Colon (tissue), 2 donors: ENCODE data around the gene DNAH6.
"Not testable (repeated sequence)": the region's sequence is repeated elsewhere in the genome, so short reads cannot be mapped to it uniquely, and the experiment has no call there.

Source experiments
- FAIRE-seq: peaks from 2 replicates; lab custom pipeline; 2012; peaks lifted over from hg19 to GRCh38; lab: Jason Lieb, UNC
- donor health status: control.
- donor health status: control.

DNAH6 gene, protein sequence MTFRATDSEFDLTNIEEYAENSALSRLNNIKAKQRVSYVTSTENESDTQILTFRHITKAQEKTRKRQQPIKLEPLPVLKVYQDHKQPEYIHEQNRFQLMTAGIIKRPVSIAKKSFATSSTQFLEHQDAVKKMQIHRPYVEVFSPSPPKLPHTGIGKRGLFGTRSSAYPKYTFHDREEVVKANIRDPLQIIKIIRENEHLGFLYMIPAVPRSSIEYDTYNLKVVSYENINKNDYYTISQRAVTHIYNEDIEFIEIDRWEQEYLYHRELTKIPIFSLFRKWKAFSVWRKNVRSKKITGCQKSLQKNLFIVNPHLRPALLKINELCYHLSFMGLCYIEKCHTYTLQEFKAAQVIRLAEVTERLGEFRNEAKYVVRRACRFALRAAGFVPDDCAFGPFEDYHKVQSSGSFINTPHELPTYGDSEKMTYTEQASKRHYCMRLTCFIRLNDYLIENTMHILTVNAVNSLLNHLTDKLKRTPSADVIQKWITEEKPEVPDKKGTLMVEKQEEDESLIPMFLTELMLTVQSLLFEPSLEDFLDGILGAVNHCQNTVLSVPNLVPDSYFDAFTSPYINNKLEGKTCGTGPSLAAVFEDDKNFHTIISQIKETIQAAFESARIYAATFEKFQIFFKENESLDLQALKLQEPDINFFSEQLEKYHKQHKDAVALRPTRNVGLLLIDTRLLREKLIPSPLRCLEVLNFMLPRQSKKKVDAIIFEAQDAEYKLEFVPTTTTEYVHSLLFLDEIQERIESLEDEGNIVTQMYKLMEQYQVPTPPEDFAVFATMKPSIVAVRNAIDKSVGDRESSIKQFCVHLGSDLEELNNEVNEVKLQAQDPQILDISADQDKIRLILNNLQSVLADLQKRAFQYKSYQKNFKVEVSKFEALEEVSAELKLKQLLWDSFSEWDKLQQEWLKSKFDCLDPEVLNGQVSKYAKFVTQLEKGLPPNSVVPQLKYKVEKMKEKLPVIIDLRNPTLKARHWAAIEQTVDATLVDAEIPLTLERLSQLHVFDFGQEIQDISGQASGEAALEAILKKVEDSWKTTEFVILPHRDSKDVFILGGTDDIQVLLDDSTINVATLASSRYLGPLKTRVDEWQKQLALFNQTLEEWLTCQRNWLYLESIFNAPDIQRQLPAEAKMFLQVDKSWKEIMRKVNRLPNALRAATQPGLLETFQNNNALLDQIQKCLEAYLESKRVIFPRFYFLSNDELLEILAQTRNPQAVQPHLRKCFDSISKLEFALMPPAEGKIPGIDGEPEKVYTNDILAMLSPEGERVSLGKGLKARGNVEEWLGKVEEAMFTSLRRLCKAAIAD (N-terminal part only)

DNA sequence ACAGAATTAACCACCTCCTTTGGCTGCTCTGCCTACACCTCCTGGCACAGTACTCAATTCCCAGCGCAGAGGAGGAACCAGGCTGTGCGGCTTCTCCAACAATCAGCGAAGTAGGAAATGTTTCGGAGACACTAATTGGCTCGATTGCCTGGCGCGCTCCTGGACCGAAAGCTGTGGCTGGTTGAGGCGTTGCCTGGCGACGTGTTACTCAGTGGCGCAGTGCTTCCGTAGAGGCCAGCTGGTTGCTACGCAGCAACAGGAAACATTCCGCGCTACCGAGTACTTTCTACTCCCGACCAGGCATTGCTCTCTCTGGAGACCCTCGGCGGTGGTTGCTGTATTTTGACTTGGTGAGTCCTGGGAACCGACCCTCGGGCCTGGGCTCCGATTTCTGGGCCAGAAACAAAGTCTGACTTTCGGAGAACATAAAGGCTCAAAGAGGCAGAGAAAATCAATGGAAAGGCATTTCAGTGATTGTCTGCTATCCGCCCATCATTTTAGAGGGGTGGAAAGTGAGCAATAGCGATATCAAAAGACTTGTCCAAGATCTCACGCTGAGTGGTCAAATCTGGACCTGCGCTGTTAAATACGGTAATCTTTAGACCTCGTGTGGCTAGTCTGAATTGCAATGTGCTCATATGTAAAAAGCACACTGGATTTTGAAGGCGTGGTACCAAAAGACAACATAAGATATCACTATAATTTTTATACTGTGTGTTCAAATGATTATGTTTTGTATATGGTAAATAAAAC, at the start of gene DNAH6:
Gene DNAH6, plus strand, starts transcription at position 265 of the 753 bp plus-strand sequence. CDS start 1,329 bp downstream, outside the sequence.
- no peak for FAIRE-seq

DNA sequence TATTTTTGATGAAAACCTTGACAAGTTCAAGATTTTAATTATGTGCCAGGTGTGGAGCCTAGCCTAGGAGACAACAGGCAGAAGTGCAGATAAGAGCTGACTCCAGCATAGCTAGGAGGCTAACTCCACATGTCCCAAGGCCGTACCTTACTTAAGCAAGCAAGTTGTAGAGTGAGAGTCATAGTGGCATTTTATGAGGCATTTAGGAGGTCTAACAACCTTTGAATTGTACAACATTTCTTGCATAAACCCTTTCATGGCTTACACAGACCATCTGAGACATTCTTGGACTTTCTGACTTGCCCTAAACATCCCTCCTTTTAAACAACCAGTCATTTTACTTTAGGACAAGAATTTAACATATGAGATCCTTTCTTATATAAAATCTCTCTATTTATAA, 48.9 kb upstream of the DNAH6 start:
- no peak for FAIRE-seq

DNA sequence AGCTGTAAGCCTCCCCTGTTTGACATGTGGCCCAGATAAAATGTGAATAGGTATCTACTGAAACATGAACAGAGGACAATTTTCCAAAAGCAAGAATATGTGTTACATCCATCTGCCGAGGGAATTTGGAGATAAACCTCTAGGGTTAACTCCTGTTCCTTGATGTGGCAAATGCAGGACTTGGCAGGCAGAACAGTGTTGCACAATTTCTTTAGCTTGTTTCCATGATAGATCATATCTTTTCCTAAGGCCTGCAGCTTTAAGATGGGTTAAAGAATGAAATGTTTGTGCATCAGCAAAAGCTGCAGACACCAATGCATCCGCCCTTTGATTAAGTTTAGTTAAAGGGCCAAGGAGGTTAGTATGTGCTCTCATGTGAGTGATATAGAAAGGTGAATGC, 43.9 kb upstream of the DNAH6 start:
- FAIRE-seq, result not testable (repeated sequence)

DNA sequence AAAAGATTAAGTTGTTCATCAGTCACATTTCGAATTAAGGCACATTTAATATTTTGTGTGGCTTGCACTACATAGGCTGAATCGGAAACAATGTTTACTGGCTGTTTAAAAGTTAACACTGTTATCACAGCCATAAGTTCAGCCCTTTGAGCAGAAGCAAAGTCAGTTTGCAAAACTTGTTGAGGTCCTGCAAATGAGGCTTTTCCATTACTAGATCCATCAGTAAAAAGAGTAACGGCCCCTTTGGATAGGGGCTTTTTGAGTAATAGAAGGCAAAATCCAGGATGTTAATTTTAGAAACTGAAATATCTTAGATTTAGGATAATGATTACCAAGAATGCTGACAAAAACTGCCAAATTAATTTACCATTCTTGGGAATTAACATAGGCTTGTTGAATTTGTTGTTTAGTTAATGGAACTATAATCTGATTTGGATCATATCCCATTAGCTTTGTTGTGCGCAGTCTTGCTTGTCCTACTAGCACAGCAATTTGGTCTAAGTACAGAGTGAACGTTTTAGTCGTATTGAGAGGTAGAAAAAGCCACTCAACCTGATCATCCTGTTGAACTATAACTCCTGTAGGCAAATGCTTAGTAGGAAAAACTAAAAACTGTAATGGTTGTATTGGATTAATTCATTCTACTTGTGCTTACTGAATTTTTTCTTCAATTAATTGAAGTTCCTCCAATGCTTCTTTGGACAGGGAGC, 43.3 kb upstream of the DNAH6 start:
- FAIRE-seq, result no peak

DNA sequence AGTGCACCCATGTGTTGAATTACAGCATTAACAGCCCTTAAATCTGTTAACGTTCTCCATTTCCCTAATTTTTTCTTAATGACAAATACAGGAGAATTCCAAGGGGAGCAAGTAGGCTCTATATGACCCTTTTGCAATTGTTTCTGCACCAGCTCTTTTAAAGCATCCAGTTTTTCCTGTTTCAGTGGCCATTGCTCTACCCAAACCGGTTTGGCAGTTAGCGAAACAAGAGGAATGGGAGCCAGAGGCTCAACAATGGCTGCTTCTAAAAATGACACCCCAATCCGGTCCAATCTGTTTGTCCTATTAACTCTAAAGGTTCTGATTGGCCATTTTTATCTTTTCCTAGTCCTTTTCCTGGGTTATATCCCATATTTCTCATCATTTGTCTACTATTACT, 42.1 kb upstream of the DNAH6 start:
- no peak for FAIRE-seq

DNA sequence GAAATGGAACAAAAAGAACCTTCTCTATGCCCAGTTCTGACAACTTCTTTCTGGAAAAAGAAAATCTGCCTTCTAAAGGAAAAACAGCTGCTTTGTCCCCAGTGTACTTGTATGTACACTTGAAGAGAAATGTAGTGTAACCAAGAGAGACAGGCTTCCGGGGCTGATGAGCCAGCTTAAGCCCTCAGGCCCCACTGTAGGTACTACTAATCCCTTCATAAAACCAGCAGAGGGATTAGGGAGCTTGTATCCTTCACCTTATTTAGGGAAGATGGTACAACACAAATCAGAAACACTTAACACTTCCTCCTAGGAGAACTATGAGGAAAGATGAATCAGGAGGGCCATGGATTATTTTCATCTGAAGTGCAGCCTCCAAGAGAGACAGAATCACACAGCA, 38.4 kb upstream of the DNAH6 start:
- no peak for FAIRE-seq

DNA sequence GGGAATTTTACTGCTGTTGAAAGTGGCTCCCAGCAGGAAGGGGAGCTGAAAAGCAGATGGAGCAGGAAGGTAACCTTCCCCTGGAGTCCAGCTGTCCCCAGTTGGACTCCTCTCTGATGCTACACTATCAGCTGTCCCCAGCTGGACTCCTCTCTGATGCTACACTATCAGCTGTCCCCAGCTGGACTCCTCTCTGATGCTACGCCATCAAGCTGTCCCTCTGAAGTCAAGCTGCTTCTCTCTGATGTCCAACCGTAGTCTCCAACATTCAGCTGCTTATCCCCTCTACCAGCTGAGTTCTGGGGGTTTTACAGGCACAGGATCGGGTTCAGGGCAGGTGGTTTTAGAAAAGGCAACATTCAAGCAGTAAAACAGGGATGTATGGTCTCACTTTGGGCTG, 37.4 kb upstream of the DNAH6 start:
- no peak for FAIRE-seq

DNA sequence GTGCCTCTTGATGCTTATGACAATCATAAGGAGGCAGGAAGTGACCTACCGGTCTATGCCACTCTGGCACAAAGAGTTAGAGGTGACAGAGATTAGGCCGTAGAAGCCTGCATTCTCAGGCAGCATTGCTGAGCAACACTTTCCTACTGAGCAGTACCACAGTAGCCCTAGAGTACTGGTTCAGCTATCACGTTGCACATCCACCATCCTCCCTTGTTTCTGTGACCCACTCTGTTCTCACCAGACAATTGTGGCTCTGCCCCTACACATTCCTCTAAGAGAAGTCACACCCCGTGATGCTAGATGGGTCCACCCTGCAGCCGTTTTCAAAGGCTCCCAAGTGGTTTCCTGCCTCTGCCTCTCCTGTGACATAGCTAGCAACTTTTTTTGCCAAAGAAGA, 34.6 kb upstream of the DNAH6 start:
- FAIRE-seq, result no peak

DNA sequence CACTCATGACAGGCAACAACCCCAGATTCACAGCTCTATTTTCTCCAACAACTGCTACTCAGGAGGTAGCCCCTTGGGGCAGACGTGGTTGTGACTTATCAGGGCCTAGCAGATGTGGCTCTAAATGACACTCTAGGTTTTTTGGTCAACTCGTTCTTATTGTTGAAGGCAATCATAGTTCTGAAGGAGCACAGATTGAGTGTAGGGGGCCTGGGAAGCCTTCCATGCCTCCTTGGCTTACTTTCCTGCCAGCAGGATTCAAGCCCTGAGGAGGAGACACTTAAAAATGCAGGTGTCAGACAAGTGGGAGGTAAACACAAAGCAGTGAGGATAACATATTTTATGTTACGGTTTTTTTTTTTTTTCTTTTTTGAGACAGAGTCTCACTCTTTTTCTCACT, 33.7 kb upstream of the DNAH6 start:
- no peak for FAIRE-seq

DNA sequence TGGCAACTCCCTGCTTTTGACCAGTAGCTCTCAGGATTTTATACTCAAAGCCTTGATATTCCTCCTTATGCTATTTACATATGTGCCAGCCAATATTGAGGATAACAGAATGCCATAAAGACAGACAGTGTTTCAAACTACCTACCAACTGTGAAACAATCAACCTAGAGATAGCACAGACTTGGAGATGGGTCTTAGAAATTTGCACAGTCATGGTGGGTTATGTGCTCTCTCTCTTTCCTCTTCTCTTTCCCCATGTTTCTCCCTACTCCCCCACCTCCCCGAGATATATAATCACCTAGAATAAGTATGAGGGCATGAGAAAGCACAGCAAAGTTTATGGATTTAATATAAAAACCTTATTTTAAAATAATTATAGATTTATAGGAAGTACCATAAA, 33.0 kb upstream of the DNAH6 start:
- FAIRE-seq, result no peak

DNA sequence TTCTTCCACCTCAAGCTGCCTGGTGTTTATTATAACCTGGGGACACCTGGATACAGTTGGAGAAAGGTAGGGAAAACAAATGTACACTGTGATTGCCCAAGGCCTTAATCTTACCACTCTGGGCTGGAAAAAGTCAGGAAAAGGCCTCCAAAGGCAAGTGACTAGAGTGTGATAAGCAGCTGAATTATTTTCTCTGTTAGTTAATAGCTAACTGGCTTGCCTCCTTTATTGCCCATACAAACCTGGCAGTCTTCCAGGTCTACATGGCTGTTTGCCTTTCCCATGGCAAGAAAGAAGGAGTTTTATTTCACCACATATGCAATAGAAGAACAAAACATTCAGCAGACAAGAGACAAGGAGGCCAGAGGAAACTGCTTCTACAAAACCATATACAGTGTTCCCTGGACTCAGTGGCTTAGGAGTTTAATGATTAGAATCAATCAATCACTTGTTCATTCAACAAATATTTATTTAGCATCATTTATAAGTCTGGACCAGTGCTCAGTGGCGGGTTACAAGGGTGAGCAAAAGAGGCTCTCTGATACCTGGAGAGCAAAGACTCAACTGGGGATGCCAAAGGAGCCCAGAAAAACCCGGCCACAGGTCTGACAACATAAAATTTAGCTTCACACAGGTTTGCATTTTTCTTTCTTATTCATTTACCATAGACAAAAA, 29.7 kb upstream of the DNAH6 start:
- peak; percentile 51 for FAIRE-seq

DNA sequence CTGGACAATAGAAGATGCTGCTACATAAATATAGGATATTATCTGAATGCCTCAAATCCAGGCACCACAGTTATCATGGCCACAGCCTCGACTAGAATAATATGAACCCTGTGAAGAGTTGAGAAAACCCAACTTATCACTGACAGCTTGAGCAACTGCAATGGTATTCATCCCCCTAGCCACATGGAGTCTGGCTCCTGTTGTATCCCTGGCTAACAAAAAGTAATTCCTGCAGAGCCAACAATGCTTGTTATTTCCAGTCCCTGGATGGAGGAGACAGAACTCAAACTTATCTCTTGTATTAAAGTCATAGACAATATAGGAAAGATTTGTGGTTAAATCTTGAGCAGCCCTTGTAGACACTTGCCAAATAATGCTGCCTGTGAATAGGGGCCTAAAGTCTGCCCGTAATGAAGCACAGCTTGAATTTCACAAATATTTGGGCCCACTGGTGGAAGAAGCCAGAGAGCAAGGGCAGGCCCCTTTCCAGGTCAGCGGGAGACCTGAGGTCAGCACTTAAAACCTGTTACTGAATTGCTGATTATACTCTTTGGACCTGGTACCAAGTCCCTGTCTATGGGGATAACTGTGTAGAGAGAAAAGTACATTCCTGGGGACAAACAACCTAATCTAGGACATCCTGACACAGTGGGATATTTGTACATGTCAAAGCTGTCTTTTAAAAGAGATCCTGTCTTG, 28.9 kb upstream of the DNAH6 start:
- FAIRE-seq, result no peak

DNA sequence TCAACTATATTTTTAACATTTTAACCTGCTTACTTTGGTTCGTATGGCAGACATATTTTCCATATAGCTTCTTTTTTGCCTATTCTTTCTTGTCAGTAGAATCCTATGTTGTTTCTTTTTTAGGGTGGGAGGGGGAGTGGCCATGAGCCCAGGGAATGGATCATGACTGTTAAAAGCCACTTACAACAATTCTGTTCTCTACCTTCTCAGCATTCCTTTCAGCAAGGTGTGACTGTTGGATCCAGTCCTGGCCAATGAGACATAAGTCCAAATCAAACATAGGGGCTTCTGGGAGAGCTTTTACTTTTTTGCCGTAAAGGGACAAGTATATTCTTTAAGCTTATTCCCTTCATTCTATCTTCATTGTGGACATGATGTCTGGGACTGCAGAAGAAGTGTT, 25.0 kb upstream of the DNAH6 start:
- no peak for FAIRE-seq

DNA sequence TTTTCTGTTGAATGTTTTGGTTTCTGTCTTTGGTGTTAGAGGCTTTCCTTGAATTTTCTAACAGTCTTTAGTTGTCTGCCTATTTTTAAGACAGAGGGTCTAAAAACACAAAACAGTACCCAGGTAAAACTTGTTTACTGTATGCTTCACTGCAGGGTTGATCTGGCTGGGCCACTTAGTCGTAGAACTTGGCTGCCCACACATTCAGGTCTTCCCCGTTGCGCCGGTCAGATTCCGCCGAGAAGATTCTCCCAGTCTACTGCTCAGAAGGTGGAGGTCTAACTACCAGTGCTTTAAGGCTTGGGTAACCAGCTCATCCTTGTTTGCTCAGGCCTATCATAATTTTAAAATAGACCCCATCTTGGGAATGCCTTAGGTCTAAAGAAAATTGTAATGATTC, 24.6 kb upstream of the DNAH6 start:
- no peak for FAIRE-seq

DNA sequence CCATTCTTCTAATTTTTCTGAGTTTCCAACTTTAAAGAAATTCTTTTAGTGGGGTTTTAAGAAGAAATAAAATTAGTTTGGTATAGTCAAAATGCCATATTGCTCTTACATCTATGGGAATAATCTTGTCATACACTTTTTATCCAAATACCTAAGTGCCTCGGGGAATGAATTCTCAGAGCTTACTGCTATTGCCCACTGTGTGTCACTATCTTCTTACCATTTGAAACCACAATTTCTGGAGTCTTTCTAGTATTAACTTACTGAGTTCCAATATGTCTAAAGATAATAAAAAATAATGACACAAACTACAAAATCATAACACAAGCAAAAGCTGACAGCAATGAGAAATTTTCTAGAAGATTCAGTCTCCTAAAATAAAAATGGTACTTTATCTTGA, 23.7 kb upstream of the DNAH6 start:
- FAIRE-seq, result no peak

DNA sequence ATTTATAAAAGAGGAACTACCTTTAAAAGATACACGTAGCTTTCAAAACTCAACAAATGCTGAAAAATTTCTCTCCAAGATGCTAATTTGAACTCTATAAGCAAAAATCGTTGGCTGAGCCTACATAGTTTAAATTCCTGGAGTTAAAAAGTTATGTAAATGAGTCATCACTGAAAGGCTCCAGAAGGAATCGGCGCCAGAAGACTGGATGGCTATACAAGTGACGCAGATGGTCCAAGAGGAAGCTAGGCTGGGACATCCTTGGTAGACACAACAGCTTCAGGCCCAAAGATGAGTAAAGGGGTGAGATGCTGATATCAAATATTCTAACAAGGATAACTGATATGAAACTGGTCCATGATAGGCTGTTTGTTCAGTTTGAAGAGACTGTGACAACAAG, 22.8 kb upstream of the DNAH6 start:
- FAIRE-seq, result no peak

DNA sequence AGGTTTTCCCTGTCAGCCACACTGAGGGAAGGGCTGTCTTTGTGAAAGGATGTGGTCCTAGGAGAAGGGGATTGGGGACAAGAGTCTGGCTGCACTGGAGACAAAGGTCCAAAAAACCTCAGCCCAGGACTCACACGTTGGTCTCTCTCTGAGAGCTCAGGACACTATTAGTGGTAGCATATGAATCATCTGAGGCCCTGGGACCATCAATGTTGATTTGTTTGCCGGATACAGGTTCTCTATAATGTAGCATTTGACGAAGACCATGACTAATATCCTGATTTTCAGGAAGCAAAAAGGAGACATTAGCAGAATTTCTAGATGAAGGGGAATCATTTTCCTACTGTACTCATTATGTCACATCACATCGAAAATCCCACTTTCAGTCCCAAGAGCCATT, 22.2 kb upstream of the DNAH6 start:
- no peak for FAIRE-seq

DNA sequence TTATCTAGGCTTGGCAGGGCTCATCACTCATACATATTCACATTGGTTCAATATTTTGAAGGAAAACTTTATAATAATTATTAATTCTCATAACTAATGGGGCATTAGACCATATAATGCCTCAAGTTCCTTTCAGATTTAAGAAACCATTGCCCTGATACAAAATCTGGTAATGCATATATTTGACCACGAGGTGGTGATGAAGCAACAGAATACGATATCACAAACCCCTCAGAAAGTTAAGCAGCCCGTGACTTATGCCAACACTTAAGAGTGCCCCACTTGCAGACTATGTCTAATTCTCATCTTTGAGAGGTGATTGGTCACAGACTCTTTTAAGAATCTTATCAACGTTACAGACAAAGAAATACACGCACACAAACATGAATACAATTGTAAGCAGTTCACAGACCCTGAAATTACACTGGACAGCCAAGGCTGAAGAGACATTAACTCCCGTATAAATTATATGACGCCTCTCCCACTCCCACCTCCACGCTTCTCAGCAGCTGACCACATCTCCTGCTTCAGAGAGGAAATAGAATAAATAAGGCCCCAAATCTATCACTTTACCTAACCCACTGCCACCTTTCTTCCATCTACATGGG, 20.7 kb upstream of the DNAH6 start:
- peak; percentile 47 for FAIRE-seq

DNA sequence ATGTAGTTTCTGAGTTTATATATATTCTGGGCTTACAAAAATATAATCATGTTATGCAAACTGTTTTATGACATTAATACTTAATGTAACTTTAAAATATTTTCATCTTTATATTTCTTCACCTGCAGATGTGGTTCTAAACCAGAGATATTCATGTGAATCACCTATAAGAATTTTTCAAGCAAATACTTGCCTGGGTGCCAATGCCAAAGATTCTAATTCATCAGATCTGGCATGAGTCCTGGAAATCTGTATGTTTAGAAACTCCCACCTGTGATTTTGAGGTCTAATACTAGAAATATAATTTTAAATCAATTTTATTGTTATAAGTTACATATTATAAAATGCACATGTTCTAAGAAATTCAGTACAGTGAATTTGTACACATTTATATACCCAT, 19.9 kb upstream of the DNAH6 start:
- peak; percentile 65 for FAIRE-seq
